GM18870 (cell line): Measurements from ENCODE around the gene PTPRM.

Source experiments
- ATAC-seq: cut with Tn5 transposase; IDR thresholded peaks from one replicate; pipeline ENCODE4 v1.9.1; 2021; ENCODE audit warnings: moderate library complexity; ENCODE audit not compliant: unreplicated experiment

Gene PTPRM

DNA sequence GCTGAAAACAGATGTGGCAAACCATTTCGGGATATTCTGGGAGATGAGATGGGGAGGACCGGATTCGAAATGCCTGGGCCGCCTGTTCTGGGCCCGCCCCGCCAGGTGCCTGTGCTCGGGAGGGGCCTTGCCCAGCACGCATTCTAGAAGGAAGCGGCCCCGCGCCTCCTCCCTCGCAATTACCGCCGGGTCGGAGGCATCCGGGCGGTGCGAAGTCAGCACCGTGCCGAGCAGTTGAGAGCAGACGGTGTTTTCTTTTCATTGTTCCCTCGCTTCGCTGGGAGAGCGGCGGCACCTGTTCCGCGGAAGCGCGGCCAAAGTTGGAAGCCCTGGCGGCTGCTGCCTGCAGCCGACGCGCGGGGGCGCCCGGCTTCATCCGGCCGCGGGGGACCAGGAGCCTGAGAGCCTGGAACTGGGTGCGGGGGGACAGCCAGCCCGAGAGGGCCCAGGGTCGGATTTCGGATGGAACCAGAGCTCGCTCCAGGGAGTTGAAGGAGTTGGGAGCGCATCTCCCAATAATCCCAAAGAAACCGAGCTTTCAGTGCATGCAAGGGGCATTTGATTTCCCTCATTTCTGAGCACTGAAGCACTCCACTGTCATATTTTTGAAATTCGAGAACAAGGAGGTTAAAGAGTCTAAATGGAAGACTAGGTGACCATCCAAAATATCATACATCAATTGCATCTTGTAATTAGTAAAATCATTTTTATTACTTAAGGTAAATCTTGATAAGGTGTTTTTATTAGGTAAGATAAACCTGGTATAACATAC is 800.3 kb downstream of the PTPRM start:
- no peak for ATAC-seq

DNA sequence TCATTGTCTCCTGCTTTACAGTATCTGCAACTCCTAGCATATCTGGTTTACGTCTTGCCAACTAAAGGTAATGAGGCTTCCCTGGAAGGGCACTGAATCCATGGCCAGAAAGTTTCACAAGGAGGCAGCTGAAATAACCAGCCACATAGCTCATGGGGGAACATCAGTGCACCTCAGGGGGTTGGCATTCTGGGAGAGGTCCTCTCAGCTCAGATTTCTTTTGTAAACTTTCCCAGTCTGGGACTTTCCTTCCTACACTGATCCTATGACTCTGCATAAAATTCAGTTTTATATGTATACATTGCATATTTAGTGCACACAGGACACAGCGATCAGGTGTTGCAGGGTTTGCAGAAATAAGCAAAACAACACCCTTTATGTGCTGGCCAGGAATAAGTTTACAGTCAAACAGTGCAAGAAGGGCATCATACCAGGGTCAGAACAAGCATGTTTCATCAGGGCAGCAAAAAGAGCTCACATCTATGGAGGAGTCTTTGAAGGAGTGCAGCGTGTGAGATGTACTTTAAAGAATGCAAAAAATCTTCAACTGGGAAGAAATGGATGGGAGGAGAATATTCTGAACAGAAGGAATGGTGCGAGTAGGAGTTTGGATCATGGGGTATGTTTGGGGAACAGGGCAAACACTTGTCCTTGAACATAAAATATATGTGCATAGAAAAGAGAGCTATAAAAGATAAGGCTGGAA is 801.5 kb downstream of the PTPRM start:
- no peak for ATAC-seq

DNA sequence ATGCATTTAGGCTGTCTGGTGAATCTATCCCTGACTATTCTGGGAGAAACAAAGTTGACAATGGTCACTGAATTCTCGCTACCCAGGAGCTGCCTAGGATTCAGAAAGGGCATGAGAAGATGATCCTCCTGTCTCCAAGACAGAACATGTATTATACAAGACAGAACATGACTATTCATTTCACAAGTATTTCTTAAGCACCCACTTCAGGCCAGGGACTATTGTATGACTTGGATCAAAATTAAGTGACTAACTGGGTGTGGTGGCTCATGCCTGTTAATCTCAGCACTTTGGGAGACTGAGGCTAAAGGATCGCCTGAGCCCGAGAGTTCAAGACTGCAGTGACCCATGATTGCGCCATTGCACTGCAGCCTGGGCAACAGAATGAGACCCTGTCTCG is 806.4 kb downstream of the PTPRM start:
- ATAC-seq, result no peak

DNA sequence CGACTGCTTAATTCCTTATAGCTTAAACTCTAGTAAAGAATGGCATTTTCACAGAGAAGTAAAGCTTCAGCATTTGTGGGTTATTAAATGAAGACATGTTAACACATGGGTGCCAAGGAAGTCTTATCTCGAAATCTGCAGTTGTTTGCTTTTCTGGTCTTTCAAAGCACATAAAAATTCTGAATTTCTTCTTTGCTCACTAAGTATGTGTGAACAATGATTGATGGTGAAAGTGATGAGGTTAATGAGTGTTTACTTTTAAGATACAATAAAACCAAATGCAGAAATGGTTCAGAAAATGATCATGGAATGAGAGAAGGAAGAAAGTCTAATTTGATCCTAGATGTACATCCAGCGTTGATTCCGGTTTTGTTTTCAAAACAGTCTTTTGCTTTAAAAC is 807.6 kb downstream of the PTPRM start:
- ATAC-seq, result no peak

GRCh38 chr18:8375249-8375648 is 808.1 kb downstream of the PTPRM start:
- ATAC-seq, result no peak

DNA sequence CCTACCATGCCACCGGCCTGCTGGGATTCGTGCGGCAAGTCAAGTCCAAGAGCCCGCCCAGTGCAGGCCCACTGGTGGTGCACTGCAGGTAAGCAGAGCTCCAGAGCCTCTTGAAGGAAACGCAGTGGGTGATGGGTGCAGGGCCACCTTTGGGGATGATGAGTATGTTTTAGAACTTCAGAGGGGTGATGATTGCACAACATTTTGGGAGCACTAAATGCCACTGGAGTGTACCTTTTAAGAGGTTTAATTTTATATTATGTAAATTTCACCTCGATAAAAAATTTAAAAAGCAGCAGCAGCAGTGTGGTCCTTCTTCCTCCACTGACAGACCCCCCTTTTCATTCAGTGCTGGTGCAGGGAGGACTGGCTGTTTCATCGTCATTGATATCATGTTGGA is 809.0 kb downstream of the PTPRM start:
- no peak for ATAC-seq

DNA sequence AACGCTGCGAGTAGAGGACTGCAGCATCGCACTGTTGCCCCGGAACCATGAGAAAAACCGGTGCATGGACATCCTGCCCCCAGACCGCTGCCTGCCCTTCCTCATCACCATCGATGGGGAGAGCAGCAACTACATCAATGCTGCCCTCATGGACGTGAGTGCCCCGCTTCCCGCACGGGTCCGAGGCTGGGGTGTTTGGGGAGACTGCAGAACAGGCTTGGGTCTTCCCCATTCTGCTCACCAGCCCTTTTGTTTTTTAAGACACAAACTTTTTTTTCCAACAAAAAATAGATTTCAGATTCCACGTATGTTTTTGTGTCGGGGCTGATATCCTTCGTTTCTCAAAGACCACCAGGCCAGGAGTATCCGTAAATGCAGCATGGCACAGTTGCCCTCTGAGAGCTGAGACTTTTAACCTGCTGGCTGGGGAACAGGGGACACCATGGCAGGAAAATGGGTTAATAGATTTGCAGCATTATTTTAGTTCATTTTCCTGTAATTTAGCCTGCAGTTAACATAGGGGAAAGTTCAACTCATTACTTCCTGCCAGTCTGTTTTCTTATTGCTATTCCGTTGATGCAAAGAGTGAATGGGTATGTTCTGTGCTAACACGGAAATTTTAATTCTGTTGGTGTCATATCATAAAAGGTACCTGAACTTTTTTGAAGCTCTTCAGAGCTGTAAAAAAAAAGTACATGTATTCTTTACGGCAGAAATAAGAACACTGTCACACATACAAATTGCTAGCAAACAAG is 812.2 kb downstream of the PTPRM start:
- ATAC-seq, result no peak

- ATAC-seq, result no peak
Measured at GRCh38 chr18:8380006-8380405, 812.9 kb downstream of the PTPRM start.

DNA sequence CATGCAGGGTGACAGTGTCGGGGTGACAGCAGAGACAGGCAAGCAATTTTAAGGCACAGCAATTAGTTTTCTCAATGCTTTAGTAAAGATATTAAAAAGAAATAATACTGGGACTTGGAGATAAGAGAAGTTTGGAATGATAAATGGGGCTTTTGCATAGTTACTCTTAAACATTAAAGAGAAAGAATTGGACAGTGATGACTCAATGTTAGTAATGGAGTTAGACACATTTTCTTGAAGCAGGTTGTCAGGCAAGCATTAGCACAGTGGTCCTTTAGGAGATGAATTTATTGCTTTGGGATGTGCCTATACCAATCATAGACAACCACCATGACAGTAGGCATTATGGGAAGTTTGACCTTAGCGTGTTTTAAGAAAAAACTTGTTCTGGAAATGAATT is 813.8 kb downstream of the PTPRM start:
- ATAC-seq, result no peak

DNA sequence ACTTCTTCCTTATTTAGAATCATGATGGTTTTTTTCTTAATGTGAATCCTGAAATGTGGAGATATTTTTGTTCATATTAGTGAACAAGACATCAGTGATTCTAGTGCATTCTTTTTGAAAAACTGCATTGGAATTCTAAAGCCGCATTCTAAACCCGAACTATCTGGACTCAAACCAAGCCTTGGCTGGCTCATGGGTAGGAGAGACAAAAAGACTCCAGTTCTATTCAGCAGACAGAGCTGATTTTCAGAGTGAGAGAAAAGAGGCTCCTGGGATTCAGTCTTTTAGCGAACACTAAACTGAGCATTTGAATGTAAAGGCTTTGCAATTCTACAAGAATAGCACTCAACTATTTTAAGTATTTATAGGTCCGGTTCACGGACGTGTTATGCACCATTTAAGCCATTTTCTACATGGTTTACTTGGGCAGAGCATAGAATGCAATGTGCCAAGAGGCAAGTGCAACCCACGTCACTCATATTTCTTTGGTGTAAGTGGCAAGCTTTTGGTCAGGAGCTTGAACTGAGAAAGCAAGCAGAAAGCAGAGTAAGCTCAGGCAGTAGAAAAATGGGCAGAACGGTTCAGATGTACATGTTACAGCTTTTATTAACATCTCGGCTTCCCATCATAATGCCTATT is 814.8 kb downstream of the PTPRM start:
- ATAC-seq, result no peak

GRCh38 chr18:8385400-8385799 is 818.3 kb downstream of the PTPRM start:
- ATAC-seq, result no peak

- ATAC-seq, result no peak
Measured at GRCh38 chr18:8386669-8387380, 819.7 kb downstream of the PTPRM start.

DNA sequence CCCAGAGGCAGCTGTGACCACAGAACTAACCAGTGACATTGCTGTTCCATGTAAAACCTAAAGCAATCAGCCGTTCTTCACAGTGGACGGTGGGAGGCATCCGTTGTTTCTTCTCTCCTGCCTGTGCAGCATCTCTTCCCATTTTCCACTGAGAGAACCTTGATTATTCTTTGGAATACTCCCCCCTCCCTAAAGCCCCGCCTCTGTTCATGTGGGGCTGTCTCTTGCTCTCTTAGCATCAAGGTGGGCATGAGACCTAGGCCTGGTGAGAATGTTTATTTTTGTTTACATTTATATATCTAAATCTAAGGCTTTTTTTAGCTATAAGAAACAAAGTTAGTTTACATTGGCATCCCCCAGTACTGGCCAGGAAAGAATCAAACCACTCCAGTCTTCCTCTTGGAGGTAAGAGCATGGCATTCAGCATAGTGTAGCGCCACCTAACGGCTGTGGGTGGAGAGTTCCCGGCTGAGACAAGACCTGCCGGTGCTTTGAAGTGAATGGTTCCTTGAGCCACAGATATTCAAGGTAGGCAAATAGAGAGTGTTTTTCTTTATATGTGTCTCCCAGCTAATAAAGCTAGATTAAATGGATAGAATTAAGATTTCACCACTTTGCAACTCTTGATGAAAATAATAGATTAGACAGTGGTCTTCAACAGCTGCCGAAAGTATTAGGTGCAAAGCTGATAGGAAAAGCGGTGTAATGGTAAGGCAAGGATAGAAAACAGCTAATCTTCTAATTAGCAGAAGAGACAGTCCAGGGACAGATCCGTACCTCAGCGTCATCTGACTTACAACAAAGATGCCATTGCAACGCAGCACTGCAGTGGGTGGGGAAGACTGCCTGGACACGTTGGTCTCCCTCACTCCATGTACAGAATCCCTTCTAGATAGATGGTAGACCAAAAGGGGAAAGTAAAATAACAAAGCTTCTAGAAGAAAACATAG is 822.5 kb downstream of the PTPRM start:
- no peak for ATAC-seq

DNA sequence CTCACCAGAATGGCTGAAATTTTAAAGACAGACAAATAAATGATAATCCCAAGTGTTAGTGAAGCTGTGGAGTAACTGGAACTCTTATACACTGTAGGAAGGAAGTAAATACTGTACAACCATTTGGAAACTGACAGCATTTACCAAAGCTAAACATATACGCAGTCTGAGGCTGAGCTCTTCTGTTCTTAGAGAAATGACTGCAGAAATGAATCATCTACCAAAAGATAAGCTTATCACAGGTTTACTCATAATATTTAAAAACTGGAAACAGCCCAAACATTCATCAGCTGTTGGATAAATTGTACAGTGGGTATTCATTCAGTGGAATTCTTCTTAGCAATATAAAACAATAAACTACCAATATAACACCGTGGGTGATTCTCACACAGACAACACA is 824.0 kb downstream of the PTPRM start:
- ATAC-seq, result no peak

DNA sequence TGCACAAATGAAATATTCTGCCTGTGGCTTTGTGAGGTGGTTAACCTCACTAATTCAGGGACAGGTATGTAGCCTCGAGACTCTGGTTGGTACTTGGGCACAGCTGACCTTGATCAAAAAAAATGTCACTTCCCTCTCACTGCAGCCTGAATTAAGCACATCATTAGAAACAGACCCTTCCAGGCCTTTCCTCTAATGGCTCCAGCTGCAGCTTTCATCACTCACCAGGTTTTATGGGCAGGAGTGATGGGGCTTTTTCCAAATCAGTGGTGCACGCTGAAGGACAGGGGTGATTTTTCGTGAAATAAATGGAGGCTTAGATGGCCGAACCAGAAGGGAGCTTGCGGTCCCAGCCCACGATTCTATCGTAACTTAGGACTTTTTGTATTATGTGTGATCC is 829.1 kb downstream of the PTPRM start:
- no peak for ATAC-seq

DNA sequence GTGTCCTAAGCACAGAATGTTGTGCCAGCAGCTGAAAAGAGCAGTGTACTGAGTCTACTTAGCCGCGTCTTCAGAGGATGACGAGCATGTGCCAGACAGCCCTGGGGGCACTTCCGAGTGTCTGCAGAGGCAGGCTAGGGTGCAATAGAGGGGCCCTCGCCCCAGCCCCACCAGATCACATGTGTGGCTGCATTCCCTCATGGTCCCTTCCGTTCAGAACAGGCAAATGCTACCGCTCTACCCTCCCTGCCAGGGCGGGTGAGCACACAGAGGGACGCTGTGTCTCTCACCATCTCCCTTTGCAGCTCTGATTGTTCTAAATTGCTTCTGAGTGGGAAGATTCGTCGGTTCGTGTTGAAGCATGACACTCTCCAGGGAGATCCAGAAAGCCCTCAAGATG is 829.9 kb downstream of the PTPRM start:
- no peak for ATAC-seq

DNA sequence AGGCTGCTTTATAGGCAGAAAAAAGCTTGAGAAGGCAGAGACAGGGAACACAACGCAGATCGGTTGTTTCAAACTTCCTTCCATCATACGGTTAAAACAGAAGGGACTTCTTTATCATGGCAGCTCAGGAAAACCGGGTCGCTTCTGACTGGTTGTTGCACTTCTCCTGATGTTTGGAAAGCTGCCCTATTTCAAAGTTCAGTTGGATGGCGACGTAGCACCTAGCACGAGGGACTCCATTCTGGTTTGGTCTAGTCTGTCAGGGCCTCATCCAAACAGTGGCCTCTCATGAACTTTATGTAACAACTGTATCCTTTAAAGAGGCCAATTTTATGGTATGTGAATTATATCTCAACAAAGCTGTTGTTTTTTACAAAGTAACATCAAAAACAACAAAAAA is 832.0 kb downstream of the PTPRM start:
- no peak for ATAC-seq

GRCh38 chr18:8400193-8400752 is 833.2 kb downstream of the PTPRM start:
- ATAC-seq, result no peak

DNA sequence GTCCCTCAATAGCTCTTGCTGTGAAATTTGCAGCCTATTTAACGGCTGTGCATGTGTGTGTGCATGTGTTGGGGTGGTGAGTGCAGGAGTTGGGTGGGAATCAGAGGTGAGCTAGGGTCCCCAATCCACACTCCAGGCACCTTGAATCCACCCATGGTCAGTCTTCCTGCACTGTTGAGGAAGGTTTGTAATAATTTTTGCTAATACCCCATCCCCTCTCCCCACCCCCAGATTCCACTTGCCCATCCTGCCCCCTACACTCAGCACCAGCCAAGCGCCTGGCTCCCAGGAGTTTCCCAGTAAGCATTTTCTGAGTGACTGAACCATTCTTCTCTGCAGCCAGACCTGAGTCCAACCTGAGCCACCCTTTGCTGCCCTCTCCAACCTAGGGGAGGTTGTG is 833.7 kb downstream of the PTPRM start:
- ATAC-seq, result no peak
